HepG2 (cell line): ENCODE measurements around the gene TRABD. TPM values are rescaled to one million over a fixed set of nuclear protein-coding genes. Genes with fewer than 3 reads are reported as not detected.

ENCODE experiments used
- SCMH1 ChIP-seq: sonication (generic); formaldehyde crosslinking; IDR thresholded peaks from 2 replicates; pipeline ENCODE4 v1.9.0; 2021; ENCODE audit warnings: missing genetic modification reagents, mild to moderate bottlenecking, borderline replicate concordance
- SMYD3 ChIP-seq: sonication (generic); formaldehyde crosslinking; IDR thresholded peaks from 2 replicates; pipeline ENCODE4 v1.8.1; 2023; ENCODE audit warnings: mild to moderate bottlenecking, missing genetic modification reagents
- STAG1 ChIP-seq: sonication (generic); formaldehyde crosslinking; IDR thresholded peaks from 2 replicates; pipeline ENCODE4 v1.4.0; 2020; ENCODE audit warnings: missing genetic modification reagents
- ZNF431 ChIP-seq: sonication (generic); formaldehyde crosslinking; IDR thresholded peaks from 2 replicates; pipeline ENCODE4 v1.9.0; 2022; ENCODE audit warnings: missing genetic modification reagents, low read depth, mild to moderate bottlenecking, borderline replicate concordance
- polyA plus RNA-seq, 8 experiments: library from polyadenylated mRNA; depleted of rRNA in 3 of 8; stranded (reverse) in 7 of 8; unstranded in 1 of 8; fragments of >200 nt; fragmentation: Illumina TruSeq in 4 of 8; extraction: Trizol in 4 of 8; gene quantifications; 2 replicates each; pipeline versions ENCODE4 v1.2.1 to v1.2.3, GENCODE V29; 2011 to 2016; ENCODE audit warnings: low read depth in 4 of 8, missing spikeins in 1 of 8, mixed read lengths in 1 of 8; ENCODE audit not compliant: insufficient read depth in 1 of 8
- total RNA-seq, 5 experiments: library from RNA; depleted of rRNA; stranded (reverse); fragments of >200 nt; fragmentation: Illumina TruSeq; extraction: Trizol; gene quantifications; 2 replicates each; pipeline ENCODE4 v1.2.3, GENCODE V29; 2016; ENCODE audit warnings: low read depth in 1 of 5
- TF ChIP-seq, protein P1 (sequence below): sonication (generic); formaldehyde crosslinking; IDR thresholded peaks from 2 replicates; pipeline ENCODE4 v1.4.0; 2020; ENCODE audit warnings: mild to moderate bottlenecking, missing genetic modification reagents, borderline replicate concordance
- TF ChIP-seq, protein P2 (sequence below): sonication (generic); formaldehyde crosslinking; IDR thresholded peaks from 2 replicates; pipeline ENCODE4 v1.4.0; 2020; ENCODE audit warnings: mild to moderate bottlenecking, missing genetic modification reagents
- TF ChIP-seq, protein P3 (sequence below): sonication (generic); formaldehyde crosslinking; IDR thresholded peaks from 2 replicates; pipeline ENCODE4 v1.5.1; 2020; ENCODE audit warnings: mild to moderate bottlenecking, missing genetic modification reagents, moderate library complexity

Gene TRABD
- total and polyA plus RNA-seq, 2 of the 13 experiments (the other 11 are each of a cell fraction or from before 2014, with no cell fraction given), result 21.5 to 28.9 TPM

DNA sequence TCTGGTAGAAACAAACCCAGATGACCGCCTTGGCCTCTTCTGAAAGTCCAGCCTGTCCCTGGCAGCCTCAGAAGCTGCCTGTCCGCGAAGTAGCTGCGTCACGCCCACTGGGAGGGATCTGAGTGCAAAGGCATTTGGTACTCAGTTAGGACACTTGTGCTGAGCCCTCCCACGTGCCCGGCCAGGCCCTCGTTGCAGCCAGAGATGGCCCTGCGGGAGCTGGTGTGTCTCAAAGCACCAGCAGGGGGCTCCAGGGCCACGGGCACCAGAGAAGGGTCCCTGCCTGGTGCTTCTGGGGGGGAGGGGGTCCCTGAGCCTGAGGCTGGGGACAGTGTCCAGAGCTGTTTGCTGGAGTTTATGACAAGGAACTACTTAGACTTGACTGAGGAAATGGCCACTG lies 20.9 kb downstream of the TRABD start (continued):
- TF ChIP-seq, protein P1, sequence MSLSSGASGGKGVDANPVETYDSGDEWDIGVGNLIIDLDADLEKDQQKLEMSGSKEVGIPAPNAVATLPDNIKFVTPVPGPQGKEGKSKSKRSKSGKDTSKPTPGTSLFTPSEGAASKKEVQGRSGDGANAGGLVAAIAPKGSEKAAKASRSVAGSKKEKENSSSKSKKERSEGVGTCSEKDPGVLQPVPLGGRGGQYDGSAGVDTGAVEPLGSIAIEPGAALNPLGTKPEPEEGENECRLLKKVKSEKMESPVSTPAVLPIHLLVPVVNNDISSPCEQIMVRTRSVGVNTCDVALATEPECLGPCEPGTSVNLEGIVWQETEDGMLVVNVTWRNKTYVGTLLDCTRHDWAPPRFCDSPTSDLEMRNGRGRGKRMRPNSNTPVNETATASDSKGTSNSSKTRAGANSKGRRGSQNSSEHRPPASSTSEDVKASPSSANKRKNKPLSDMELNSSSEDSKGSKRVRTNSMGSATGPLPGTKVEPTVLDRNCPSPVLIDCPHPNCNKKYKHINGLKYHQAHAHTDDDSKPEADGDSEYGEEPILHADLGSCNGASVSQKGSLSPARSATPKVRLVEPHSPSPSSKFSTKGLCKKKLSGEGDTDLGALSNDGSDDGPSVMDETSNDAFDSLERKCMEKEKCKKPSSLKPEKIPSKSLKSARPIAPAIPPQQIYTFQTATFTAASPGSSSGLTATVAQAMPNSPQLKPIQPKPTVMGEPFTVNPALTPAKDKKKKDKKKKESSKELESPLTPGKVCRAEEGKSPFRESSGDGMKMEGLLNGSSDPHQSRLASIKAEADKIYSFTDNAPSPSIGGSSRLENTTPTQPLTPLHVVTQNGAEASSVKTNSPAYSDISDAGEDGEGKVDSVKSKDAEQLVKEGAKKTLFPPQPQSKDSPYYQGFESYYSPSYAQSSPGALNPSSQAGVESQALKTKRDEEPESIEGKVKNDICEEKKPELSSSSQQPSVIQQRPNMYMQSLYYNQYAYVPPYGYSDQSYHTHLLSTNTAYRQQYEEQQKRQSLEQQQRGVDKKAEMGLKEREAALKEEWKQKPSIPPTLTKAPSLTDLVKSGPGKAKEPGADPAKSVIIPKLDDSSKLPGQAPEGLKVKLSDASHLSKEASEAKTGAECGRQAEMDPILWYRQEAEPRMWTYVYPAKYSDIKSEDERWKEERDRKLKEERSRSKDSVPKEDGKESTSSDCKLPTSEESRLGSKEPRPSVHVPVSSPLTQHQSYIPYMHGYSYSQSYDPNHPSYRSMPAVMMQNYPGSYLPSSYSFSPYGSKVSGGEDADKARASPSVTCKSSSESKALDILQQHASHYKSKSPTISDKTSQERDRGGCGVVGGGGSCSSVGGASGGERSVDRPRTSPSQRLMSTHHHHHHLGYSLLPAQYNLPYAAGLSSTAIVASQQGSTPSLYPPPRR, result no peak
- peak; percentile 30; the same call in 1 of the 2 replicates for TF ChIP-seq STAG1
- TF ChIP-seq SMYD3 (CRISPR knock-in tag), result no peak
- TF ChIP-seq, protein P2, sequence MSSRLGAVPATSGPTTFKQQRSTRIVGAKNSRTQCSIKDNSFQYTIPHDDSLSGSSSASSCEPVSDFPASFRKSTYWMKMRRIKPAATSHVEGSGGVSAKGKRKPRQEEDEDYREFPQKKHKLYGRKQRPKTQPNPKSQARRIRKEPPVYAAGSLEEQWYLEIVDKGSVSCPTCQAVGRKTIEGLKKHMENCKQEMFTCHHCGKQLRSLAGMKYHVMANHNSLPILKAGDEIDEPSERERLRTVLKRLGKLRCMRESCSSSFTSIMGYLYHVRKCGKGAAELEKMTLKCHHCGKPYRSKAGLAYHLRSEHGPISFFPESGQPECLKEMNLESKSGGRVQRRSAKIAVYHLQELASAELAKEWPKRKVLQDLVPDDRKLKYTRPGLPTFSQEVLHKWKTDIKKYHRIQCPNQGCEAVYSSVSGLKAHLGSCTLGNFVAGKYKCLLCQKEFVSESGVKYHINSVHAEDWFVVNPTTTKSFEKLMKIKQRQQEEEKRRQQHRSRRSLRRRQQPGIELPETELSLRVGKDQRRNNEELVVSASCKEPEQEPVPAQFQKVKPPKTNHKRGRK (CRISPR knock-in tag), result no peak
- no peak for TF ChIP-seq SCMH1 (CRISPR knock-in tag)
- TF ChIP-seq, protein P3, sequence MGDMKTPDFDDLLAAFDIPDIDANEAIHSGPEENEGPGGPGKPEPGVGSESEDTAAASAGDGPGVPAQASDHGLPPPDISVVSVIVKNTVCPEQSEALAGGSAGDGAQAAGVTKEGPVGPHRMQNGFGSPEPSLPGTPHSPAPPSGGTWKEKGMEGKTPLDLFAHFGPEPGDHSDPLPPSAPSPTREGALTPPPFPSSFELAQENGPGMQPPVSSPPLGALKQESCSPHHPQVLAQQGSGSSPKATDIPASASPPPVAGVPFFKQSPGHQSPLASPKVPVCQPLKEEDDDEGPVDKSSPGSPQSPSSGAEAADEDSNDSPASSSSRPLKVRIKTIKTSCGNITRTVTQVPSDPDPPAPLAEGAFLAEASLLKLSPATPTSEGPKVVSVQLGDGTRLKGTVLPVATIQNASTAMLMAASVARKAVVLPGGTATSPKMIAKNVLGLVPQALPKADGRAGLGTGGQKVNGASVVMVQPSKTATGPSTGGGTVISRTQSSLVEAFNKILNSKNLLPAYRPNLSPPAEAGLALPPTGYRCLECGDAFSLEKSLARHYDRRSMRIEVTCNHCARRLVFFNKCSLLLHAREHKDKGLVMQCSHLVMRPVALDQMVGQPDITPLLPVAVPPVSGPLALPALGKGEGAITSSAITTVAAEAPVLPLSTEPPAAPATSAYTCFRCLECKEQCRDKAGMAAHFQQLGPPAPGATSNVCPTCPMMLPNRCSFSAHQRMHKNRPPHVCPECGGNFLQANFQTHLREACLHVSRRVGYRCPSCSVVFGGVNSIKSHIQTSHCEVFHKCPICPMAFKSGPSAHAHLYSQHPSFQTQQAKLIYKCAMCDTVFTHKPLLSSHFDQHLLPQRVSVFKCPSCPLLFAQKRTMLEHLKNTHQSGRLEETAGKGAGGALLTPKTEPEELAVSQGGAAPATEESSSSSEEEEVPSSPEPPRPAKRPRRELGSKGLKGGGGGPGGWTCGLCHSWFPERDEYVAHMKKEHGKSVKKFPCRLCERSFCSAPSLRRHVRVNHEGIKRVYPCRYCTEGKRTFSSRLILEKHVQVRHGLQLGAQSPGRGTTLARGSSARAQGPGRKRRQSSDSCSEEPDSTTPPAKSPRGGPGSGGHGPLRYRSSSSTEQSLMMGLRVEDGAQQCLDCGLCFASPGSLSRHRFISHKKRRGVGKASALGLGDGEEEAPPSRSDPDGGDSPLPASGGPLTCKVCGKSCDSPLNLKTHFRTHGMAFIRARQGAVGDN (CRISPR knock-in tag), result peak; percentile 28
- TF ChIP-seq ZNF431 (CRISPR knock-in tag), result no peak
